H9 (cell line): ENCODE measurements around the gene ATRX. TPM values are rescaled to one million over a fixed set of nuclear protein-coding genes. Genes with fewer than 3 reads are reported as not detected.

Experiments used
- DNase-seq: peaks from one replicate; pipeline ENCODE4 v3.0.0-alpha.2; 2017
- H2AFZ ChIP-seq: one replicate; pipeline ENCODE4 v1.6.1; 2013; ENCODE audit warnings: mild to moderate bottlenecking, low read length, control low read depth, moderate library complexity
- H2AK5ac ChIP-seq: 2 replicates; pipeline ENCODE4 v1.6.1; 2013; ENCODE audit warnings: low read length, control low read depth, mixed read lengths; ENCODE audit not compliant: insufficient read length
- H2BK120ac ChIP-seq: one replicate; pipeline ENCODE4 v1.6.1; 2013; ENCODE audit warnings: low read depth, mild to moderate bottlenecking, low read length, control low read depth, inconsistent platforms; ENCODE audit not compliant: poor library complexity, severe bottlenecking
- H2BK12ac ChIP-seq: 2 replicates; pipeline ENCODE4 v1.6.1; 2013; ENCODE audit warnings: low read length, control low read depth, mixed read lengths, low read depth; ENCODE audit not compliant: insufficient read length
- H2BK15ac ChIP-seq: 2 replicates; pipeline ENCODE4 v1.6.1; 2013; ENCODE audit warnings: low read depth, low read length, control low read depth
- H2BK20ac ChIP-seq: one replicate; pipeline ENCODE4 v1.6.1; 2013; ENCODE audit warnings: low read depth, mild to moderate bottlenecking, low read length, control low read depth, inconsistent platforms; ENCODE audit not compliant: poor library complexity, severe bottlenecking
- H2BK5ac ChIP-seq: 2 replicates; pipeline ENCODE4 v1.6.1; 2013; ENCODE audit warnings: low read length, control low read depth, mixed read lengths; ENCODE audit not compliant: insufficient read length
- H3K14ac ChIP-seq: 2 replicates; pipeline ENCODE4 v1.6.1; 2013; ENCODE audit warnings: low read length, control low read depth; ENCODE audit not compliant: insufficient read depth
- H3K18ac ChIP-seq: 2 replicates; pipeline ENCODE4 v1.6.1; 2013; ENCODE audit warnings: low read depth, mild to moderate bottlenecking, mixed read lengths, low read length, control low read depth; ENCODE audit not compliant: insufficient read length
- H3K23ac ChIP-seq: 2 replicates; pipeline ENCODE4 v1.6.1; 2013; ENCODE audit warnings: low read length, control low read depth, mixed read lengths, low read depth; ENCODE audit not compliant: insufficient read length
- H3K23me2 ChIP-seq: 2 replicates; pipeline ENCODE4 v1.6.1; 2013; ENCODE audit warnings: low read depth, mild to moderate bottlenecking, mixed read lengths, low read length, control low read depth; ENCODE audit not compliant: insufficient read length, poor library complexity, severe bottlenecking
- H3K27ac ChIP-seq: 2 replicates; pipeline ENCODE4 v1.5.1; 2013; ENCODE audit warnings: low read length, control low read depth, mixed read lengths, low read depth; ENCODE audit not compliant: insufficient read length
- H3K27me3 ChIP-seq: 2 replicates; pipeline ENCODE4 v1.6.1; 2013; ENCODE audit warnings: low read length, control low read depth, inconsistent platforms; ENCODE audit not compliant: insufficient read depth
- H3K4ac ChIP-seq: 2 replicates; pipeline ENCODE4 v1.6.1; 2013; ENCODE audit warnings: low read depth, mild to moderate bottlenecking, control low read depth, inconsistent platforms, low read length, moderate library complexity
- H3K4me1 ChIP-seq: 2 replicates; pipeline ENCODE4 v1.6.1; 2013; ENCODE audit warnings: low read length, control low read depth, inconsistent platforms; ENCODE audit not compliant: insufficient read depth
- H3K4me2 ChIP-seq: 2 replicates; pipeline ENCODE4 v1.6.1; 2013; ENCODE audit warnings: low read length, control low read depth, mixed read lengths; ENCODE audit not compliant: insufficient read length, insufficient read depth
- H3K56ac ChIP-seq: 2 replicates; pipeline ENCODE4 v1.6.1; 2013; ENCODE audit warnings: low read depth, mild to moderate bottlenecking, mixed read lengths, low read length, control low read depth; ENCODE audit not compliant: insufficient read length
- H3K79me1 ChIP-seq: 2 replicates; pipeline ENCODE4 v1.6.1; 2013; ENCODE audit warnings: low read depth, mild to moderate bottlenecking, moderate library complexity, low read length, control low read depth, inconsistent platforms; ENCODE audit not compliant: insufficient read depth, poor library complexity, severe bottlenecking
- H3K79me2 ChIP-seq: 2 replicates; pipeline ENCODE4 v1.6.1; 2013; ENCODE audit warnings: low read length, control low read depth, inconsistent platforms; ENCODE audit not compliant: insufficient read depth
- H3K9ac ChIP-seq: 2 replicates; pipeline ENCODE4 v1.6.1; 2013; ENCODE audit warnings: low read length, control low read depth, mixed read lengths; ENCODE audit not compliant: insufficient read length; ENCODE audit errors: extremely low read depth
- H3K9me3 ChIP-seq: one replicate; pipeline ENCODE4 v1.6.1; 2013; ENCODE audit warnings: low read depth, low read length, inconsistent platforms; ENCODE audit not compliant: control insufficient read depth
- H3T11ph ChIP-seq: one replicate; pipeline ENCODE4 v1.6.1; 2013; ENCODE audit warnings: mild to moderate bottlenecking, low read length, control low read depth, inconsistent platforms
- H4K20me1 ChIP-seq: one replicate; pipeline ENCODE4 v1.6.1; 2013; ENCODE audit not compliant: control insufficient read depth, insufficient read length, insufficient read depth
- H4K5ac ChIP-seq: 2 replicates; pipeline ENCODE4 v1.6.1; 2013; ENCODE audit warnings: low read depth, mild to moderate bottlenecking, mixed read lengths, low read length, control low read depth; ENCODE audit not compliant: insufficient read length
- H4K8ac ChIP-seq: replicated peaks from 2 replicates; pipeline ENCODE4 v1.6.1; 2013; ENCODE audit warnings: low read length, control low read depth, mixed read lengths, low read depth; ENCODE audit not compliant: insufficient read length
- H4K91ac ChIP-seq: 2 replicates; pipeline ENCODE4 v1.6.1; 2013; ENCODE audit warnings: low read depth, mild to moderate bottlenecking, moderate library complexity, mixed read lengths, low read length, control low read depth; ENCODE audit not compliant: insufficient read length
- H3K27ac Mint-ChIP-seq, 3 experiments: 2 replicates in 2 of 3; 3 replicates in 1 of 3; pipeline ENCODE4 v1.8.0; 2020 to 2021; ENCODE audit warnings: mixed read lengths in 3 of 3, mild to moderate bottlenecking in 1 of 3, moderate library complexity in 1 of 3
- H3K27me3 Mint-ChIP-seq: 2 replicates; pipeline ENCODE4 v1.8.0; 2021; ENCODE audit warnings: low read depth, mild to moderate bottlenecking, moderate library complexity, mixed read lengths
- H3K36me3 Mint-ChIP-seq, 3 experiments: 2 replicates in 2 of 3; 3 replicates in 1 of 3; pipeline ENCODE4 v1.8.0; 2020 to 2021; ENCODE audit warnings: low read depth in 3 of 3, mixed read lengths in 3 of 3; ENCODE audit not compliant: insufficient read depth in 1 of 3
- H3K4me1 Mint-ChIP-seq, 2 experiments: 2 replicates each; pipeline ENCODE4 v1.8.0; 2020; ENCODE audit warnings: mixed read lengths in 2 of 2
- H3K4me3 Mint-ChIP-seq, 2 experiments: 2 replicates in 1 of 2; 3 replicates in 1 of 2; pipeline ENCODE4 v1.8.0; 2020 to 2021; ENCODE audit warnings: mild to moderate bottlenecking in 2 of 2, mixed read lengths in 2 of 2, moderate library complexity in 1 of 2
- H3K9me3 Mint-ChIP-seq, 2 experiments: 2 replicates in 1 of 2; 3 replicates in 1 of 2; pipeline ENCODE4 v1.8.0; 2020; ENCODE audit warnings: mild to moderate bottlenecking in 2 of 2, mixed read lengths in 2 of 2, moderate library complexity in 1 of 2
- WGBS: extraction: QIAGEN DNeasy Blood & Tissue Kit; methylation state at CpG from one replicate; pipeline ENCODE4 v1.1.7; 2013; ENCODE audit warnings: missing lambda C conversion rate, low lambda C conversion rate, mixed read lengths; ENCODE audit not compliant: insufficient read length; ENCODE audit errors: extremely low coverage; 5-methylcytosine and 5-hydroxymethylcytosine counted together
- total RNA-seq: library from RNA; stranded (reverse); gene quantifications from 2 replicates; pipeline ENCODE4 v1.2.1, GENCODE V29; 2021
- TF ChIP-seq, protein P1 (sequence below): fragments of 200-600 bp; sonication (generic); conservative IDR thresholded peaks from 3 replicates; pipeline ENCODE4 v1.8.0; 2021; ENCODE audit warnings: antibody characterized with exemption, mild to moderate bottlenecking

Gene ATRX
- total RNA-seq, 1 experiment from 2014 or later: 76.0 TPM

DNA sequence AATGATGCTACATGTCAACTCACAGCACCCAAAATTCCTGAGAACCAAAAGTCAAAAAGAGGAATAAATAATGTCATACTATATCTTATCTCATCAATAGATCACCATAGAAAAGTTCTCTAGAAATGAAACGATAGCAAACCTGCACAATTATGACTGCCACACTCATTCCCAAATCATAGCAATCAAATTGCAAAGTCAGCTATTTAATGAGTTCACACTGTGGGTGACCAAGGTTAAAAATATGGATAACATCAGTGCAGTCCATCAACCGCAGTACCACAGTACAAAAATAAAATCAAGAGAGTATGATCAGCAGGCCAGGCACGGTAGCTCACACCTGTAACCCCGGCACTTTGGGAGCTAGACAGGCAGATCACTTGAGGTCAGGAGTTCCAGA lies 62.3 kb downstream of the ATRX start:
- no peak overlapping the region for H3K9ac ChIP-seq
- no peak overlapping the region for H3K14ac ChIP-seq
- no peak overlapping the region for H2BK20ac ChIP-seq
- H4K8ac ChIP-seq: no peak overlapping the region
- no peak overlapping the region for H3K4ac ChIP-seq
- no peaks in the 10 kb centered on the region for H3K9me3 ChIP-seq
- no peak overlapping the region for H4K5ac ChIP-seq
- TF ChIP-seq, protein P1, sequence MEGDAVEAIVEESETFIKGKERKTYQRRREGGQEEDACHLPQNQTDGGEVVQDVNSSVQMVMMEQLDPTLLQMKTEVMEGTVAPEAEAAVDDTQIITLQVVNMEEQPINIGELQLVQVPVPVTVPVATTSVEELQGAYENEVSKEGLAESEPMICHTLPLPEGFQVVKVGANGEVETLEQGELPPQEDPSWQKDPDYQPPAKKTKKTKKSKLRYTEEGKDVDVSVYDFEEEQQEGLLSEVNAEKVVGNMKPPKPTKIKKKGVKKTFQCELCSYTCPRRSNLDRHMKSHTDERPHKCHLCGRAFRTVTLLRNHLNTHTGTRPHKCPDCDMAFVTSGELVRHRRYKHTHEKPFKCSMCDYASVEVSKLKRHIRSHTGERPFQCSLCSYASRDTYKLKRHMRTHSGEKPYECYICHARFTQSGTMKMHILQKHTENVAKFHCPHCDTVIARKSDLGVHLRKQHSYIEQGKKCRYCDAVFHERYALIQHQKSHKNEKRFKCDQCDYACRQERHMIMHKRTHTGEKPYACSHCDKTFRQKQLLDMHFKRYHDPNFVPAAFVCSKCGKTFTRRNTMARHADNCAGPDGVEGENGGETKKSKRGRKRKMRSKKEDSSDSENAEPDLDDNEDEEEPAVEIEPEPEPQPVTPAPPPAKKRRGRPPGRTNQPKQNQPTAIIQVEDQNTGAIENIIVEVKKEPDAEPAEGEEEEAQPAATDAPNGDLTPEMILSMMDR: no peak
- no peaks in the 10 kb centered on the region for H3K4me1 ChIP-seq
- Mint-ChIP-seq H3K9me3 (peaks cover 73 to 79% of the 10 kb centered on the region in 2 experiments), H3K4me3 (no peak overlapping the region), H3K27me3 (no peaks in the 10 kb centered on the region; the same call in 1 of the 2 replicates), H3K27ac (no peak overlapping the region), H3K4me1 (peaks cover 9 to 16% of the 10 kb centered on the region in 2 experiments), H3K36me3 (peaks cover 10 to 24% (median 24%) of the 10 kb centered on the region in 3 experiments; a peak in 6 of 7 replicates)
- no peak overlapping the region for H4K91ac ChIP-seq
- H4K20me1 ChIP-seq: no peaks in the 10 kb centered on the region
- H2BK15ac ChIP-seq: no peak overlapping the region
- no peak overlapping the region for H3K18ac ChIP-seq
- no peak overlapping the region for H3T11ph ChIP-seq
- H3K4me2 ChIP-seq: no peak overlapping the region
- H3K56ac ChIP-seq: no peak overlapping the region
- H3K79me2 ChIP-seq: peaks cover 19% of the 10 kb centered on the region; the same call in 1 of the 2 replicates
- no peak overlapping the region for H2BK120ac ChIP-seq
- no peak overlapping the region for H2AFZ ChIP-seq
- H3K23me2 ChIP-seq: no peaks in the 10 kb centered on the region
- no peaks in the 10 kb centered on the region for H3K79me1 ChIP-seq
- no peak overlapping the region for H3K27ac ChIP-seq
- H2BK12ac ChIP-seq: no peak overlapping the region
- no CpG with 5 or more reads among the region's 4 CpGs for WGBS
- H2BK5ac ChIP-seq: no peak overlapping the region
- H2AK5ac ChIP-seq: no peak overlapping the region
- H3K27me3 ChIP-seq: no peaks in the 10 kb centered on the region
- no peak for DNase-seq
- no peak overlapping the region for H3K23ac ChIP-seq
